MCF 10A (cell line): ENCODE data around the gene CSTPP1. TPM values are rescaled to one million over a fixed set of nuclear protein-coding genes. Genes with fewer than 3 reads are reported as not detected.

Source experiments
- BruUV-seq: library from RNA; stranded (reverse); fragments of 400-500 nt; replicated peaks from 2 replicates; lab custom pipeline; 2021; lab: Mats Ljungman, UMichigan
- CTCF ChIA-PET: fragments of 300-600 bp; sonication (Branson Sonifier 250); formaldehyde crosslinking; extraction: SDS; loops from one replicate; lab custom pipeline; 2021; ENCODE audit warnings: antibody characterized with exemption, inconsistent platforms; lab: Yijun Ruan, JAX
- POLR2A ChIA-PET: fragments of 300-600, 350-650 bp; sonication (Branson Sonifier 250); formaldehyde crosslinking; extraction: SDS; loops from one replicate; lab custom pipeline; 2020; ENCODE audit warnings: antibody characterized with exemption, inconsistent platforms; lab: Yijun Ruan, JAX
- DNase-seq: peaks from one replicate; pipeline ENCODE4 v3.0.0-alpha.2; 2018; ENCODE audit not compliant: unreplicated experiment
- H3K27ac Mint-ChIP-seq: one replicate; pipeline ENCODE4 v1.8.0; 2022; ENCODE audit warnings: mild to moderate bottlenecking, low read depth, mixed read lengths; ENCODE audit not compliant: unreplicated experiment
- H3K27me3 Mint-ChIP-seq: one replicate; pipeline ENCODE4 v1.8.0; 2022; ENCODE audit warnings: mixed read lengths; ENCODE audit not compliant: insufficient read depth, unreplicated experiment
- H3K36me3 Mint-ChIP-seq: one replicate; pipeline ENCODE4 v1.8.0; 2022; ENCODE audit warnings: mild to moderate bottlenecking, moderate library complexity, mixed read lengths; ENCODE audit not compliant: insufficient read depth, unreplicated experiment
- H3K4me1 Mint-ChIP-seq: one replicate; pipeline ENCODE4 v1.8.0; 2022; ENCODE audit warnings: mixed read lengths; ENCODE audit not compliant: insufficient read depth, unreplicated experiment
- H3K4me3 Mint-ChIP-seq: one replicate; pipeline ENCODE4 v1.8.0; 2022; ENCODE audit warnings: mild to moderate bottlenecking, moderate library complexity, mixed read lengths; ENCODE audit not compliant: unreplicated experiment
- H3K9me3 Mint-ChIP-seq: one replicate; pipeline ENCODE4 v1.8.0; 2022; ENCODE audit warnings: mixed read lengths; ENCODE audit not compliant: unreplicated experiment
- CTCF ChIP-seq: fragments of 200-600 bp; IDR thresholded peaks from one replicate; pipeline ENCODE4 v1.8.0; 2022; ENCODE audit warnings: antibody characterized with exemption, mild to moderate bottlenecking; ENCODE audit not compliant: unreplicated experiment
- intact Hi-C: fragments of 100-400 bp; cut with micrococcal nuclease; formaldehyde crosslinking; loops from 2 replicates; pipeline ENCODE4 v1.14.1; 2022
- total RNA-seq: library from RNA; stranded (reverse); gene quantifications from 2 replicates; pipeline ENCODE4 v1.2.3, GENCODE V29; 2022

CSTPP1 gene
- total RNA-seq, 1 experiment from 2014 or later: 19.2 TPM

GRCh38 chr11:46917762-46918082, 18.8 kb upstream of the CSTPP1 start:
- no peaks in the 10 kb centered on the region for H3K9me3 Mint-ChIP-seq
- BruUV-seq: no TSS peak
- H3K4me1 Mint-ChIP-seq: peaks cover 22% of the 10 kb centered on the region
- ChIA-PET CTCF (interaction anchor here (0.7 to 1.8 kb wide), 4 partner anchors 24 to 456 kb away, joined by 3 to 17 read pairs (median 4); no protein-coding TSS in a partner anchor), POLR2A (interaction anchor here (1.5 to 1.6 kb wide), 4 partner anchors 17 to 235 kb away, joined by 4 to 11 read pairs (median 6); partner anchors contain the start of gene CSTPP1)
- peak overlapping the region; percentile 75 for H3K4me3 Mint-ChIP-seq
- H3K27ac Mint-ChIP-seq: no peak overlapping the region
- no peaks in the 10 kb centered on the region for H3K27me3 Mint-ChIP-seq
- no peaks in the 10 kb centered on the region for H3K36me3 Mint-ChIP-seq
- no peak for TF ChIP-seq CTCF
- DNase-seq: no peak
- intact Hi-C loops: no loop called here

DNA sequence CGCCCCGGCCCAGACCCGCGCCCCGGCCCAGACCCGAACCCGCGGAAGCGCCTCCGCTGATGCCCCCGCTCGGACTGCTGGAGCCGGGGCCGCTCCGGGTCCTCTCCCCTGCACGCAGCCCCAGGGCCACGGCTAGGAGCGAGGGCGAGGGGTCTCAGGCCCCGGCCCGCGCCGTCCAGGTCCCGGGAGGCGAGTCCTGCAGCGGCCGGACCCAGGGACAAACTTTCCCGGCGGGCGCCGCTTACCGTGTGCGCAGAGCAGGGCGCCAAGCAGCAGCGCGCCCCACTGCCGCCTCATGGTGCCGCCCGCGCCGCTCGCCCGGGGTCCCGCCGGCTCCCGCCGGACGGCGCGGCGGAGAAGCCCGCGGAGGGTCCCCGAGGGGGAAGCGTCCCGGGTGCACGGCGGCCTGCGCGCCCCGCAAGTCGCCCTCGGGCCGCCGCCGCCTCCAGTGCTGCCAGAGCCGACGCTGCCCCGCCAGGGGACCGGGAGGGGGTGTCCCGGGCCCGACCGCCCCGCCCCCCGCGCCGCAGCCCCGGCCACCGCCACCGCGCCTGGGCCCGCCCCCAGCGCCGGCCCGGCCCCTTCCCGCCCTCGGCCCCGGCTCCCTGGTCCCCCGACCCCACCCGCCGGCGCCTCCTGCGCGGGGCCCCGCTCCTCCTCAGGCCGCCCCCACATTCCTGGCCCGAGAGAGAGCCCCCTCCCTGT, 18.3 kb upstream of the CSTPP1 start, which contains the start of gene LRP4:
TSS of gene LRP4 (minus strand) at position 468 of the 705 bp plus-strand sequence. CDS start at position 297, 171 bp downstream.
- Mint-ChIP-seq H3K27me3 (no peaks in the 10 kb centered on the region), H3K36me3 (no peaks in the 10 kb centered on the region), H3K9me3 (no peaks in the 10 kb centered on the region), H3K4me3 (peak within 1 kb of the TSS; percentile 75), H3K4me1 (peaks cover 22% of the 10 kb centered on the region), H3K27ac (peak within 1 kb of the TSS; percentile 23)
- POLR2A ChIA-PET: interaction anchor here (1.4 kb wide), 1 partner anchor 86 kb away, joined by 3 read pairs; no protein-coding TSS in a partner anchor
- no peak for DNase-seq
- CTCF ChIA-PET: interaction anchor here (0.6 to 1.5 kb wide), 2 partner anchors 86 to 239 kb away, joined by 3 read pairs; no protein-coding TSS in a partner anchor
- intact Hi-C loops: no loop called here
- BruUV-seq: no TSS peak
- TF ChIP-seq CTCF: no peak

DNA sequence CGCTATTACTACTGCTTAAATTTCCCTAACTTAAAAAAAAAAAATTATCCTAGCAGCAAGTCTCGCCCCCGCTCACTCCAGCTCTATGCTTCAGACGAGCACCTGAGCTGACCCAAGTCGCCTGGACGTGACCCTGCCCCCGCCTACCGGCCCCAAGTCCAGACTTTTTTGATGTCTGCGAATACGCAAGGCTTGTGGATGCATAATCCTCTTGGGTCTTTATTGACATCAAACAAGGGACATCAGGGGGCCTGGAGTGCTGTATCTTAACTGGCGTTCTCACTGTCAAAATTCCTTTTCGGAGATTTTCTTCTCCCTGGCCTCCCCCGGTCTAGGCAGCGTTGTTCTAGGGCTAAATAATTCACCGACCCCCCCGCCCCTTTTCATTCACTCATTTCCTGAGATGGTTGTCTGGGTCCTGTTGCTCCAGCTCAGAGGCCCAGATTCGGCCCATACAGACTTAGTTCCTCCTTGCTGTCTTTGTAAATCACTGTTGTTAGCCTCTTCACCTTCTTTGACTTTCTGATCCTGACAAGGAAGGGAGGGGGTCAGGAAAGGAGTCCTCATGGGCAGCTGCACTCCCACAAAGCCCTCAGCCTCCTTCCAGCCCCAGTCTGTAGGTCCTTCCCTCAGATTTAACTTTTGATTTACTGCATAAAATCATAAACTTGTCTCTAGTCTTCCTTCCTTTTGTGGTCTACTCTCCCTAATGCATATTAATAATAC, 17.6 kb upstream of the CSTPP1 start:
- H3K4me1 Mint-ChIP-seq: peaks cover 22% of the 10 kb centered on the region
- POLR2A ChIA-PET: interaction anchor here (1.4 kb wide), 1 partner anchor 86 kb away, joined by 3 read pairs; no protein-coding TSS in a partner anchor
- no peak for DNase-seq
- H3K4me3 Mint-ChIP-seq: peak overlapping the region; percentile 66
- H3K27me3 Mint-ChIP-seq: no peaks in the 10 kb centered on the region
- intact Hi-C loops: no loop called here
- H3K36me3 Mint-ChIP-seq: no peaks in the 10 kb centered on the region
- H3K9me3 Mint-ChIP-seq: no peaks in the 10 kb centered on the region
- no peak for TF ChIP-seq CTCF
- peak overlapping the region; percentile 23 for H3K27ac Mint-ChIP-seq
- no TSS peak for BruUV-seq
- CTCF ChIA-PET: interaction anchor here (0.6 to 1.5 kb wide), 9 partner anchors 10 to 239 kb away, joined by 3 to 5 read pairs (median 3); no protein-coding TSS in a partner anchor
